WTC11 (cell line): ENCODE results near the gene TMEM204. TPM values are rescaled to one million over a fixed set of nuclear protein-coding genes. Genes with fewer than 3 reads are reported as not detected.

Source experiments
- ATAC-seq: fragments of 200-7000 bp; cut with Tn5 transposase; 2 replicates; pipeline ENCODE4 v1.10.0; 2021; ENCODE audit warnings: mild to moderate bottlenecking, moderate library complexity
- CTCF ChIA-PET: fragments of 300-600 bp; sonication (Branson Sonifier 250); formaldehyde crosslinking; loops from one replicate; lab custom pipeline; 2021; ENCODE audit warnings: antibody characterized with exemption; lab: Charles Lee
- POLR2A ChIA-PET: fragments of 350-600 bp; sonication (Branson Sonifier 250); formaldehyde crosslinking; loops from one replicate; lab custom pipeline; 2021; ENCODE audit warnings: antibody characterized with exemption; lab: Charles Lee
- DNase-seq: peaks from one replicate; pipeline ENCODE4 v3.0.0; 2021; ENCODE audit warnings: low spot score
- H3K27ac Mint-ChIP-seq: 2 replicates; pipeline ENCODE4 v1.8.0; 2021; ENCODE audit warnings: mixed read lengths
- H3K27me3 Mint-ChIP-seq: 2 replicates; pipeline ENCODE4 v1.8.0; 2021; ENCODE audit warnings: low read depth, mild to moderate bottlenecking, moderate library complexity, mixed read lengths
- H3K36me3 Mint-ChIP-seq: 2 replicates; pipeline ENCODE4 v1.8.0; 2021; ENCODE audit warnings: mixed read lengths
- H3K4me1 Mint-ChIP-seq: 2 replicates; pipeline ENCODE4 v1.8.0; 2022; ENCODE audit warnings: mixed read lengths
- H3K4me3 Mint-ChIP-seq: 2 replicates; pipeline ENCODE4 v1.8.0; 2021; ENCODE audit warnings: mild to moderate bottlenecking, moderate library complexity, mixed read lengths
- H3K9me3 Mint-ChIP-seq: 2 replicates; pipeline ENCODE4 v1.8.0; 2021; ENCODE audit warnings: mixed read lengths
- ARID4B ChIP-seq: sonication (generic); formaldehyde crosslinking; IDR thresholded peaks from 2 replicates; pipeline ENCODE4 v1.8.0; 2023; ENCODE audit warnings: missing genetic modification reagents, mild to moderate bottlenecking, borderline replicate concordance
- ATF1 ChIP-seq: sonication (generic); formaldehyde crosslinking; IDR thresholded peaks from 2 replicates; pipeline ENCODE4 v1.8.1; 2023; ENCODE audit warnings: mild to moderate bottlenecking, moderate library complexity, missing genetic modification reagents
- CREM ChIP-seq: sonication (generic); formaldehyde crosslinking; IDR thresholded peaks from 2 replicates; pipeline ENCODE4 v1.8.1; 2022; ENCODE audit warnings: mild to moderate bottlenecking, missing genetic modification reagents, moderate library complexity
- CTCF ChIP-seq: fragments of 200-600 bp; IDR thresholded peaks from 2 replicates; pipeline ENCODE4 v1.8.0; 2022; ENCODE audit warnings: antibody characterized with exemption
- ETV6 ChIP-seq: sonication (generic); formaldehyde crosslinking; IDR thresholded peaks from 2 replicates; pipeline ENCODE4 v1.8.1; 2022; ENCODE audit warnings: mild to moderate bottlenecking, missing genetic modification reagents
- FOXK1 ChIP-seq: sonication (generic); formaldehyde crosslinking; IDR thresholded peaks from 2 replicates; pipeline ENCODE4 v1.8.0; 2022; ENCODE audit warnings: mild to moderate bottlenecking, moderate library complexity, missing genetic modification reagents
- FOXP1 ChIP-seq: sonication (generic); formaldehyde crosslinking; IDR thresholded peaks from 2 replicates; pipeline ENCODE4 v1.8.0; 2022; ENCODE audit warnings: missing genetic modification reagents, mild to moderate bottlenecking, moderate library complexity, borderline replicate concordance
- TEAD1 ChIP-seq: sonication (generic); formaldehyde crosslinking; IDR thresholded peaks from 2 replicates; pipeline ENCODE4 v1.8.0; 2022; ENCODE audit warnings: mild to moderate bottlenecking, missing genetic modification reagents
- USF2 ChIP-seq: sonication (generic); formaldehyde crosslinking; IDR thresholded peaks from 2 replicates; pipeline ENCODE4 v1.8.1; 2023; ENCODE audit warnings: mild to moderate bottlenecking, missing genetic modification reagents, moderate library complexity
- ZBTB21 ChIP-seq: sonication (generic); formaldehyde crosslinking; IDR thresholded peaks from 2 replicates; pipeline ENCODE4 v1.8.1; 2023; ENCODE audit warnings: mild to moderate bottlenecking, missing genetic modification reagents, borderline replicate concordance
- ZBTB43 ChIP-seq: sonication (generic); formaldehyde crosslinking; IDR thresholded peaks from 2 replicates; pipeline ENCODE4 v1.8.1; 2023; ENCODE audit warnings: mild to moderate bottlenecking, missing genetic modification reagents
- ZNF396 ChIP-seq: fragments of 250-450 bp; sonication (Bioruptor Pico); IDR thresholded peaks from 2 replicates; pipeline ENCODE4 v1.8.0; 2021; ENCODE audit warnings: mild to moderate bottlenecking, moderate library complexity, borderline replicate concordance
- total RNA-seq: library from RNA; stranded (reverse); gene quantifications from 3 replicates; pipeline ENCODE4 v1.2.3, GENCODE V29; 2021
- TF ChIP-seq, protein P1 (sequence below): fragments of 250-450 bp; sonication (Bioruptor Pico); IDR thresholded peaks from 2 replicates; pipeline ENCODE4 v1.9.0; 2021; ENCODE audit warnings: mild to moderate bottlenecking, borderline replicate concordance
- TF ChIP-seq, protein P2 (sequence below): fragments of 250-450 bp; sonication (Bioruptor Pico); IDR thresholded peaks from 2 replicates; pipeline ENCODE4 v2.1.2; 2022; ENCODE audit warnings: mild to moderate bottlenecking, moderate library complexity
- TF ChIP-seq, protein P3 (sequence below): sonication (generic); formaldehyde crosslinking; IDR thresholded peaks from 2 replicates; pipeline ENCODE4 v1.8.1; 2023; ENCODE audit warnings: mild to moderate bottlenecking, missing genetic modification reagents, moderate library complexity
- TF ChIP-seq, protein P4 (sequence below): sonication (generic); formaldehyde crosslinking; IDR thresholded peaks from 2 replicates; pipeline ENCODE4 v1.8.1; 2022; ENCODE audit warnings: mild to moderate bottlenecking, missing genetic modification reagents, moderate library complexity, borderline replicate concordance
- TF ChIP-seq, protein P5 (sequence below): sonication (generic); formaldehyde crosslinking; IDR thresholded peaks from 2 replicates; pipeline ENCODE4 v1.8.1; 2022; ENCODE audit warnings: low read depth, missing genetic modification reagents, borderline replicate concordance

Gene TMEM204
- total RNA-seq, 1 experiment from 2014 or later: 0.35 TPM

GRCh38 chr16:1530883-1531637 is 2.4 kb upstream of the TMEM204 start:
- DNase-seq (no peak), ATAC-seq (no peak)
- TF ChIP-seq, protein P1, sequence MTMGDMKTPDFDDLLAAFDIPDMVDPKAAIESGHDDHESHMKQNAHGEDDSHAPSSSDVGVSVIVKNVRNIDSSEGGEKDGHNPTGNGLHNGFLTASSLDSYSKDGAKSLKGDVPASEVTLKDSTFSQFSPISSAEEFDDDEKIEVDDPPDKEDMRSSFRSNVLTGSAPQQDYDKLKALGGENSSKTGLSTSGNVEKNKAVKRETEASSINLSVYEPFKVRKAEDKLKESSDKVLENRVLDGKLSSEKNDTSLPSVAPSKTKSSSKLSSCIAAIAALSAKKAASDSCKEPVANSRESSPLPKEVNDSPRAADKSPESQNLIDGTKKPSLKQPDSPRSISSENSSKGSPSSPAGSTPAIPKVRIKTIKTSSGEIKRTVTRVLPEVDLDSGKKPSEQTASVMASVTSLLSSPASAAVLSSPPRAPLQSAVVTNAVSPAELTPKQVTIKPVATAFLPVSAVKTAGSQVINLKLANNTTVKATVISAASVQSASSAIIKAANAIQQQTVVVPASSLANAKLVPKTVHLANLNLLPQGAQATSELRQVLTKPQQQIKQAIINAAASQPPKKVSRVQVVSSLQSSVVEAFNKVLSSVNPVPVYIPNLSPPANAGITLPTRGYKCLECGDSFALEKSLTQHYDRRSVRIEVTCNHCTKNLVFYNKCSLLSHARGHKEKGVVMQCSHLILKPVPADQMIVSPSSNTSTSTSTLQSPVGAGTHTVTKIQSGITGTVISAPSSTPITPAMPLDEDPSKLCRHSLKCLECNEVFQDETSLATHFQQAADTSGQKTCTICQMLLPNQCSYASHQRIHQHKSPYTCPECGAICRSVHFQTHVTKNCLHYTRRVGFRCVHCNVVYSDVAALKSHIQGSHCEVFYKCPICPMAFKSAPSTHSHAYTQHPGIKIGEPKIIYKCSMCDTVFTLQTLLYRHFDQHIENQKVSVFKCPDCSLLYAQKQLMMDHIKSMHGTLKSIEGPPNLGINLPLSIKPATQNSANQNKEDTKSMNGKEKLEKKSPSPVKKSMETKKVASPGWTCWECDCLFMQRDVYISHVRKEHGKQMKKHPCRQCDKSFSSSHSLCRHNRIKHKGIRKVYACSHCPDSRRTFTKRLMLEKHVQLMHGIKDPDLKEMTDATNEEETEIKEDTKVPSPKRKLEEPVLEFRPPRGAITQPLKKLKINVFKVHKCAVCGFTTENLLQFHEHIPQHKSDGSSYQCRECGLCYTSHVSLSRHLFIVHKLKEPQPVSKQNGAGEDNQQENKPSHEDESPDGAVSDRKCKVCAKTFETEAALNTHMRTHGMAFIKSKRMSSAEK (CRISPR knock-in tag): no peak
- TF ChIP-seq USF2 (CRISPR knock-in tag) (no peak), FOXP1 (no peak), CTCF (no peak), ZBTB43 (CRISPR knock-in tag) (no peak), TEAD1 (CRISPR knock-in tag) (no peak), ATF1 (no peak), CREM (no peak), ETV6 (CRISPR knock-in tag) (no peak), ZBTB21 (CRISPR knock-in tag) (no peak), ARID4B (no peak), ZNF396 (CRISPR knock-in tag) (no peak), FOXK1 (CRISPR knock-in tag) (no peak)
- TF ChIP-seq, protein P2, sequence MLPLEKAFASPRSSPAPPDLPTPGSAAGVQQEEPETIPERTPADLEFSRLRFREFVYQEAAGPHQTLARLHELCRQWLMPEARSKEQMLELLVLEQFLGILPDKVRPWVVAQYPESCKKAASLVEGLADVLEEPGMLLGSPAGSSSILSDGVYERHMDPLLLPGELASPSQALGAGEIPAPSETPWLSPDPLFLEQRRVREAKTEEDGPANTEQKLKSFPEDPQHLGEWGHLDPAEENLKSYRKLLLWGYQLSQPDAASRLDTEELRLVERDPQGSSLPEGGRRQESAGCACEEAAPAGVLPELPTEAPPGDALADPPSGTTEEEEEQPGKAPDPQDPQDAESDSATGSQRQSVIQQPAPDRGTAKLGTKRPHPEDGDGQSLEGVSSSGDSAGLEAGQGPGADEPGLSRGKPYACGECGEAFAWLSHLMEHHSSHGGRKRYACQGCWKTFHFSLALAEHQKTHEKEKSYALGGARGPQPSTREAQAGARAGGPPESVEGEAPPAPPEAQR: no peak
- TF ChIP-seq, protein P3, sequence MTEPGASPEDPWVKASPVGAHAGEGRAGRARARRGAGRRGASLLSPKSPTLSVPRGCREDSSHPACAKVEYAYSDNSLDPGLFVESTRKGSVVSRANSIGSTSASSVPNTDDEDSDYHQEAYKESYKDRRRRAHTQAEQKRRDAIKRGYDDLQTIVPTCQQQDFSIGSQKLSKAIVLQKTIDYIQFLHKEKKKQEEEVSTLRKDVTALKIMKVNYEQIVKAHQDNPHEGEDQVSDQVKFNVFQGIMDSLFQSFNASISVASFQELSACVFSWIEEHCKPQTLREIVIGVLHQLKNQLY (CRISPR knock-in tag): no peak
- TF ChIP-seq, protein P4, sequence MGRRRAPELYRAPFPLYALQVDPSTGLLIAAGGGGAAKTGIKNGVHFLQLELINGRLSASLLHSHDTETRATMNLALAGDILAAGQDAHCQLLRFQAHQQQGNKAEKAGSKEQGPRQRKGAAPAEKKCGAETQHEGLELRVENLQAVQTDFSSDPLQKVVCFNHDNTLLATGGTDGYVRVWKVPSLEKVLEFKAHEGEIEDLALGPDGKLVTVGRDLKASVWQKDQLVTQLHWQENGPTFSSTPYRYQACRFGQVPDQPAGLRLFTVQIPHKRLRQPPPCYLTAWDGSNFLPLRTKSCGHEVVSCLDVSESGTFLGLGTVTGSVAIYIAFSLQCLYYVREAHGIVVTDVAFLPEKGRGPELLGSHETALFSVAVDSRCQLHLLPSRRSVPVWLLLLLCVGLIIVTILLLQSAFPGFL (CRISPR knock-in tag): no peak
- TF ChIP-seq, protein P5, sequence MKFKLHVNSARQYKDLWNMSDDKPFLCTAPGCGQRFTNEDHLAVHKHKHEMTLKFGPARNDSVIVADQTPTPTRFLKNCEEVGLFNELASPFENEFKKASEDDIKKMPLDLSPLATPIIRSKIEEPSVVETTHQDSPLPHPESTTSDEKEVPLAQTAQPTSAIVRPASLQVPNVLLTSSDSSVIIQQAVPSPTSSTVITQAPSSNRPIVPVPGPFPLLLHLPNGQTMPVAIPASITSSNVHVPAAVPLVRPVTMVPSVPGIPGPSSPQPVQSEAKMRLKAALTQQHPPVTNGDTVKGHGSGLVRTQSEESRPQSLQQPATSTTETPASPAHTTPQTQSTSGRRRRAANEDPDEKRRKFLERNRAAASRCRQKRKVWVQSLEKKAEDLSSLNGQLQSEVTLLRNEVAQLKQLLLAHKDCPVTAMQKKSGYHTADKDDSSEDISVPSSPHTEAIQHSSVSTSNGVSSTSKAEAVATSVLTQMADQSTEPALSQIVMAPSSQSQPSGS (CRISPR knock-in tag): no peak
- H3K27me3 Mint-ChIP-seq: no peaks in the 10 kb centered on the region
- H3K27ac Mint-ChIP-seq: no peak overlapping the region
- H3K36me3 Mint-ChIP-seq: no peaks in the 10 kb centered on the region
- POLR2A ChIA-PET: no interaction called here
- no peak overlapping the region for H3K4me3 Mint-ChIP-seq
- CTCF ChIA-PET: no interaction called here
- no peaks in the 10 kb centered on the region for H3K4me1 Mint-ChIP-seq
- H3K9me3 Mint-ChIP-seq: no peaks in the 10 kb centered on the region
